HL-60 (cell line): ENCODE data around the gene TRPC4AP.

ENCODE experiments used
- GABPA ChIP-seq: IDR thresholded peaks from 2 replicates; pipeline ENCODE4 v1.6.1; 2012; ENCODE audit warnings: low read depth
- POLR2AphosphoS5 ChIP-seq: IDR thresholded peaks from 2 replicates; pipeline ENCODE4 v1.6.1; 2012; ENCODE audit warnings: low read depth
- SPI1 ChIP-seq: IDR thresholded peaks from 2 replicates; pipeline ENCODE4 v1.6.1; 2012; ENCODE audit warnings: low read depth, mild to moderate bottlenecking, borderline replicate concordance
- TF ChIP-seq, protein P1 (sequence below): IDR thresholded peaks from one replicate; pipeline ENCODE4 v1.5.1; 2011; ENCODE audit warnings: low read length, control low read depth, inconsistent platforms; ENCODE audit not compliant: insufficient read depth
- TF ChIP-seq, protein P2 (sequence below): IDR thresholded peaks from 2 replicates; pipeline ENCODE4 v1.6.1; 2012; ENCODE audit warnings: low read depth; ENCODE audit not compliant: insufficient replicate concordance

- TF ChIP-seq, protein P1, sequence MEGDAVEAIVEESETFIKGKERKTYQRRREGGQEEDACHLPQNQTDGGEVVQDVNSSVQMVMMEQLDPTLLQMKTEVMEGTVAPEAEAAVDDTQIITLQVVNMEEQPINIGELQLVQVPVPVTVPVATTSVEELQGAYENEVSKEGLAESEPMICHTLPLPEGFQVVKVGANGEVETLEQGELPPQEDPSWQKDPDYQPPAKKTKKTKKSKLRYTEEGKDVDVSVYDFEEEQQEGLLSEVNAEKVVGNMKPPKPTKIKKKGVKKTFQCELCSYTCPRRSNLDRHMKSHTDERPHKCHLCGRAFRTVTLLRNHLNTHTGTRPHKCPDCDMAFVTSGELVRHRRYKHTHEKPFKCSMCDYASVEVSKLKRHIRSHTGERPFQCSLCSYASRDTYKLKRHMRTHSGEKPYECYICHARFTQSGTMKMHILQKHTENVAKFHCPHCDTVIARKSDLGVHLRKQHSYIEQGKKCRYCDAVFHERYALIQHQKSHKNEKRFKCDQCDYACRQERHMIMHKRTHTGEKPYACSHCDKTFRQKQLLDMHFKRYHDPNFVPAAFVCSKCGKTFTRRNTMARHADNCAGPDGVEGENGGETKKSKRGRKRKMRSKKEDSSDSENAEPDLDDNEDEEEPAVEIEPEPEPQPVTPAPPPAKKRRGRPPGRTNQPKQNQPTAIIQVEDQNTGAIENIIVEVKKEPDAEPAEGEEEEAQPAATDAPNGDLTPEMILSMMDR = no peak
- no peak for TF ChIP-seq GABPA
- TF ChIP-seq, protein P2, sequence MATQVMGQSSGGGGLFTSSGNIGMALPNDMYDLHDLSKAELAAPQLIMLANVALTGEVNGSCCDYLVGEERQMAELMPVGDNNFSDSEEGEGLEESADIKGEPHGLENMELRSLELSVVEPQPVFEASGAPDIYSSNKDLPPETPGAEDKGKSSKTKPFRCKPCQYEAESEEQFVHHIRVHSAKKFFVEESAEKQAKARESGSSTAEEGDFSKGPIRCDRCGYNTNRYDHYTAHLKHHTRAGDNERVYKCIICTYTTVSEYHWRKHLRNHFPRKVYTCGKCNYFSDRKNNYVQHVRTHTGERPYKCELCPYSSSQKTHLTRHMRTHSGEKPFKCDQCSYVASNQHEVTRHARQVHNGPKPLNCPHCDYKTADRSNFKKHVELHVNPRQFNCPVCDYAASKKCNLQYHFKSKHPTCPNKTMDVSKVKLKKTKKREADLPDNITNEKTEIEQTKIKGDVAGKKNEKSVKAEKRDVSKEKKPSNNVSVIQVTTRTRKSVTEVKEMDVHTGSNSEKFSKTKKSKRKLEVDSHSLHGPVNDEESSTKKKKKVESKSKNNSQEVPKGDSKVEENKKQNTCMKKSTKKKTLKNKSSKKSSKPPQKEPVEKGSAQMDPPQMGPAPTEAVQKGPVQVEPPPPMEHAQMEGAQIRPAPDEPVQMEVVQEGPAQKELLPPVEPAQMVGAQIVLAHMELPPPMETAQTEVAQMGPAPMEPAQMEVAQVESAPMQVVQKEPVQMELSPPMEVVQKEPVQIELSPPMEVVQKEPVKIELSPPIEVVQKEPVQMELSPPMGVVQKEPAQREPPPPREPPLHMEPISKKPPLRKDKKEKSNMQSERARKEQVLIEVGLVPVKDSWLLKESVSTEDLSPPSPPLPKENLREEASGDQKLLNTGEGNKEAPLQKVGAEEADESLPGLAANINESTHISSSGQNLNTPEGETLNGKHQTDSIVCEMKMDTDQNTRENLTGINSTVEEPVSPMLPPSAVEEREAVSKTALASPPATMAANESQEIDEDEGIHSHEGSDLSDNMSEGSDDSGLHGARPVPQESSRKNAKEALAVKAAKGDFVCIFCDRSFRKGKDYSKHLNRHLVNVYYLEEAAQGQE = no peak
- TF ChIP-seq POLR2AphosphoS5 = no peak
- TF ChIP-seq SPI1 = no peak
Observed at GRCh38 chr20:35014537-35014936, 78.1 kb downstream of the TRPC4AP start.
